Osteocyte (in vitro differentiated cells): ENCODE measurements around the gene WDHD1. TPM values are rescaled to one million over a fixed set of nuclear protein-coding genes. Genes with fewer than 3 reads are reported as not detected.
"Not testable (repeated sequence)": the region's sequence is repeated elsewhere in the genome, so short reads cannot be mapped to it uniquely, and the experiment has no call there.

Experiments used
- DNase-seq: peaks from one replicate; pipeline ENCODE4 v3.0.0; 2021; ENCODE audit warnings: mixed read lengths; ENCODE audit not compliant: unreplicated experiment; ENCODE audit errors: extremely low spot score
- H3K27ac Mint-ChIP-seq: one replicate; pipeline ENCODE4 v1.8.0; 2021; ENCODE audit warnings: mild to moderate bottlenecking, mixed read lengths; ENCODE audit not compliant: unreplicated experiment
- H3K27me3 Mint-ChIP-seq: one replicate; pipeline ENCODE4 v1.8.0; 2021; ENCODE audit warnings: mixed read lengths; ENCODE audit not compliant: unreplicated experiment
- H3K36me3 Mint-ChIP-seq: one replicate; pipeline ENCODE4 v1.8.0; 2021; ENCODE audit warnings: mixed read lengths; ENCODE audit not compliant: unreplicated experiment
- H3K4me1 Mint-ChIP-seq: one replicate; pipeline ENCODE4 v1.8.0; 2021; ENCODE audit warnings: mixed read lengths; ENCODE audit not compliant: unreplicated experiment
- H3K4me3 Mint-ChIP-seq: one replicate; pipeline ENCODE4 v1.8.0; 2021; ENCODE audit warnings: mild to moderate bottlenecking, moderate library complexity, mixed read lengths; ENCODE audit not compliant: unreplicated experiment
- H3K9me3 Mint-ChIP-seq: one replicate; pipeline ENCODE4 v1.8.0; 2021; ENCODE audit warnings: mixed read lengths; ENCODE audit not compliant: unreplicated experiment
- total RNA-seq: library from RNA; stranded (reverse); gene quantifications from 2 replicates; pipeline ENCODE4 v1.2.1, GENCODE V29; 2021
- TF ChIP-seq, protein P1 (sequence below): fragments of 200-600 bp; sonication (generic); IDR thresholded peaks from 2 replicates; pipeline ENCODE4 v1.5.0; 2021; ENCODE audit warnings: antibody characterized with exemption, mild to moderate bottlenecking, moderate library complexity

WDHD1 gene
- total RNA-seq, 1 donor from 2014 or later, result 7.0 TPM

GRCh38 chr14:55031190-55031589 is 4.3 kb upstream of the WDHD1 start:
- no peak for DNase-seq
- Mint-ChIP-seq H3K27me3 (no peaks in the 10 kb centered on the region), H3K27ac (no peak overlapping the region), H3K36me3 (peaks cover 16% of the 10 kb centered on the region), H3K9me3 (no peaks in the 10 kb centered on the region), H3K4me1 (peaks cover 39% of the 10 kb centered on the region), H3K4me3 (no peak overlapping the region)
- TF ChIP-seq, protein P1, sequence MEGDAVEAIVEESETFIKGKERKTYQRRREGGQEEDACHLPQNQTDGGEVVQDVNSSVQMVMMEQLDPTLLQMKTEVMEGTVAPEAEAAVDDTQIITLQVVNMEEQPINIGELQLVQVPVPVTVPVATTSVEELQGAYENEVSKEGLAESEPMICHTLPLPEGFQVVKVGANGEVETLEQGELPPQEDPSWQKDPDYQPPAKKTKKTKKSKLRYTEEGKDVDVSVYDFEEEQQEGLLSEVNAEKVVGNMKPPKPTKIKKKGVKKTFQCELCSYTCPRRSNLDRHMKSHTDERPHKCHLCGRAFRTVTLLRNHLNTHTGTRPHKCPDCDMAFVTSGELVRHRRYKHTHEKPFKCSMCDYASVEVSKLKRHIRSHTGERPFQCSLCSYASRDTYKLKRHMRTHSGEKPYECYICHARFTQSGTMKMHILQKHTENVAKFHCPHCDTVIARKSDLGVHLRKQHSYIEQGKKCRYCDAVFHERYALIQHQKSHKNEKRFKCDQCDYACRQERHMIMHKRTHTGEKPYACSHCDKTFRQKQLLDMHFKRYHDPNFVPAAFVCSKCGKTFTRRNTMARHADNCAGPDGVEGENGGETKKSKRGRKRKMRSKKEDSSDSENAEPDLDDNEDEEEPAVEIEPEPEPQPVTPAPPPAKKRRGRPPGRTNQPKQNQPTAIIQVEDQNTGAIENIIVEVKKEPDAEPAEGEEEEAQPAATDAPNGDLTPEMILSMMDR, result no peak

DNA sequence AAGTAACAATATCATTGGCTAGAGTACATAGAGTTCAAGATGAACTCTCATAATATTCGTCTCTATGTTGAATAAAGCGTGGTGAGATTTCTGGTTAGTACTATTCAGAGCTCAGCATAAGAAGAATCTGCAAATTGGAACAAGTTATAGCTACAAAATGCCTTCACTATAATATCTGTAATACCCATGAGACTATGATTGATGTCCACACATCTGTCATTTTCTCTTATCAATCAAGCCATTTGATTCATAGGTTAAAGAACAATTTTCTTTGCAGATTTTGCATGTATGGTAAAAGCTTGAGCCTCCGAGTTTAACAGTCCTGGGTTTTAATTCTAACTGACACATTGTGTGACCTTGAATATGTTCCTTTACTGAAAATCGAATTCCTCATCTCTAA is 1.6 kb upstream of the WDHD1 start:
- Mint-ChIP-seq H3K4me3 (peak overlapping the region; percentile 90), H3K4me1 (peaks cover 41% of the 10 kb centered on the region), H3K9me3 (no peaks in the 10 kb centered on the region), H3K27me3 (no peaks in the 10 kb centered on the region), H3K36me3 (peaks cover 4% of the 10 kb centered on the region), H3K27ac (peak overlapping the region; percentile 93)
- TF ChIP-seq, protein P1, result no peak
- no peak for DNase-seq

DNA sequence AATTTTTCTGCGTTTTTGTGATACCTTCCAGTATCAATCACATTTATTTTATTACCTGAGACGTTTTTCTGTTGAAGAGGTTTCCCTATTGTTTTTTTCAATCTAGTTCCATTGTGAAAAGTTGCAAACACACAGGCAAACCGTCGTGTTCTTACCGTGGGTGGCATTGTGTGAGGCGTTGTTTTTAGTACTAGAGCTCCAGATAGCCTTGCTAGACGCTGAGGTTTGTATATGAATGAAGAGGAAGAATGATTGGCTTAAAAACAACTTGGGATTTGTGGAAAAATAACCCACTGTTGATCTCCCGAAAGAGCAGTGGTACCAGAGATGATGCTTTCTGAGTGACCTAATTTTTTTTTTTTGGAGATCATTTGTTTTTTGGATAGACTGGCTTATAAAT is 1.2 kb upstream of the WDHD1 start:
- DNase-seq, result no peak
- peak overlapping the region; percentile 90 for H3K4me3 Mint-ChIP-seq
- peak overlapping the region; percentile 93 for H3K27ac Mint-ChIP-seq
- no peaks in the 10 kb centered on the region for H3K27me3 Mint-ChIP-seq
- TF ChIP-seq, protein P1, result no peak
- no peaks in the 10 kb centered on the region for H3K9me3 Mint-ChIP-seq
- H3K4me1 Mint-ChIP-seq, result peaks cover 38% of the 10 kb centered on the region
- H3K36me3 Mint-ChIP-seq, result peaks cover 2% of the 10 kb centered on the region

GRCh38 chr14:55026441-55026792 is 482 bp downstream of the WDHD1 start:
- Mint-ChIP-seq H3K36me3 (no peaks in the 10 kb centered on the region), H3K9me3 (no peaks in the 10 kb centered on the region), H3K27me3 (no peaks in the 10 kb centered on the region), H3K27ac (peak overlapping the region; percentile 93), H3K4me1 (peaks cover 37% of the 10 kb centered on the region), H3K4me3 (peak overlapping the region; percentile 90)
- DNase-seq, result no peak
- TF ChIP-seq, protein P1, result no peak

DNA sequence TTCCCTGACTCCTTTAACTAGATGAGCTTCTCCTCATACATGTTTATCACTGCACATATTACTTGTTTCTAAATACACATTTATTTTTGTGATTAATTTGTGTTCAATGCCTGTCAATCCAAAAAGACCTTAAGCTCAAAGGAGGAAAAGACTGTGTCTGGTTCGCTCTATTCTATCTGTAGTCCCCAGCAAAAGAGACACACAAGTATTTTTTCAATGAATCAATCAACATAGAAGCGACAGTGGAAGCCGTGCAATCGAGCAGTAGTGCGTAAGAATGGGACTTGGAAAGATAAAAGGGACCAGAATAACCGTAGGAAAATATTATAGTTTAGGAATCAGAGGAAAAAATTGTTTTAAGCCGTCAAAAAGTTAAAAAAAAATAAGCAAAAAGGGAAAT is 951 bp downstream of the WDHD1 start:
- TF ChIP-seq, protein P1, result no peak
- Mint-ChIP-seq H3K27me3 (no peaks in the 10 kb centered on the region), H3K36me3 (no peaks in the 10 kb centered on the region), H3K9me3 (no peaks in the 10 kb centered on the region), H3K4me3 (peak overlapping the region; percentile 90), H3K27ac (peak overlapping the region; percentile 93), H3K4me1 (peaks cover 33% of the 10 kb centered on the region)
- no peak for DNase-seq

DNA sequence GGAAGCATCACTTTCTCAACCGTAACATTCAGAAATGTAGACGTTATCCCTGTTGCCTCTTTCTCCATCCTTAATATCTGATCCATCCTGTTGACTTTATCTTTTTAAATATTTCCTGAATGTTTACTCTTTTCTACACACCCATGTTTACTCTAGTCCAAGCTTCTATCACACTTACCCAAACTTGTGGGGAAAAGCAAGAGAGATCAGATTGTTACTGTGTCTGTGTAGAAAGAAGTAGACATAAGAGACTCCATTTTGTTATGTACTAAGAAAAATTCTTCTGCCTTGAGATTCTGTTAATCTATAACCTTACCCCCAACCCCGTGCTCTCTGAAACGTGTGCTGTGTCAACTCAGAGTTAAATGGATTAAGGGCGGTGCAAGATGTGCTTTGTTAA is 2.5 kb downstream of the WDHD1 start:
- DNase-seq, H3K4me3 Mint-ChIP-seq, H3K27me3 Mint-ChIP-seq, H3K36me3 Mint-ChIP-seq, H3K9me3 Mint-ChIP-seq, H3K27ac Mint-ChIP-seq: not testable (repeated sequence)
- H3K4me1 Mint-ChIP-seq, result peaks cover 29% of the 10 kb centered on the region
